K562 (cell line): ENCODE results near the gene GPD2.

Experiments used
- ATF6 ChIP-seq: sonication (generic); formaldehyde crosslinking; IDR thresholded peaks from 2 replicates; pipeline ENCODE4 v1.4.0; 2020; ENCODE audit warnings: mild to moderate bottlenecking, missing genetic modification reagents
- CREB1 ChIP-seq, 2 experiments: sonication (generic) in 1 of 2; formaldehyde crosslinking in 1 of 2; IDR thresholded peaks; 2 replicates each; pipeline versions ENCODE4 v1.6.1 to v1.8.0; 2012 to 2022; ENCODE audit warnings: inconsistent platforms in 1 of 2, mild to moderate bottlenecking in 1 of 2, missing genetic modification reagents in 1 of 2, moderate library complexity in 1 of 2
- ESRRB ChIP-seq: fragments of 250-450 bp; sonication (Bioruptor Pico); IDR thresholded peaks from 2 replicates; pipeline ENCODE4 v1.5.0; 2020; ENCODE audit warnings: mild to moderate bottlenecking, moderate library complexity, borderline replicate concordance
- GATAD2B ChIP-seq: fragments of 450-650 bp; IDR thresholded peaks from 2 replicates; pipeline ENCODE4 v1.6.1; 2017; ENCODE audit warnings: mild to moderate bottlenecking, borderline replicate concordance
- HNRNPK ChIP-seq: fragments of 200-400 bp; formaldehyde crosslinking; IDR thresholded peaks from one replicate; pipeline ENCODE4 v1.6.1; 2018; ENCODE audit warnings: mild to moderate bottlenecking, low read depth, low read length; ENCODE audit not compliant: poor library complexity, severe bottlenecking
- HNRNPLL ChIP-seq: fragments of 200-400 bp; formaldehyde crosslinking; IDR thresholded peaks from 2 replicates; pipeline ENCODE4 v1.6.1; 2017; ENCODE audit warnings: low read length, low read depth, mild to moderate bottlenecking; ENCODE audit not compliant: poor library complexity, severe bottlenecking
- NFIC ChIP-seq: fragments of 450-650 bp; IDR thresholded peaks from 2 replicates; pipeline ENCODE4 v1.6.1; 2017; ENCODE audit warnings: mild to moderate bottlenecking, inconsistent platforms
- RBBP5 ChIP-seq: fragments of 200-600 bp; sonication (generic); IDR thresholded peaks from 2 replicates; pipeline ENCODE4 v1.6.1; 2012; ENCODE audit warnings: borderline replicate concordance, mild to moderate bottlenecking, low read length, control low read depth, inconsistent platforms; ENCODE audit not compliant: insufficient read depth, poor library complexity, severe bottlenecking
- SETDB1 ChIP-seq: IDR thresholded peaks from one replicate; pipeline ENCODE4 v1.6.1; 2012; ENCODE audit warnings: low read length, control low read depth, inconsistent platforms
- SP2 ChIP-seq: IDR thresholded peaks from 2 replicates; pipeline ENCODE4 v1.6.1; 2011; ENCODE audit warnings: mild to moderate bottlenecking, low read depth, low read length, moderate library complexity; ENCODE audit not compliant: poor library complexity, severe bottlenecking; ENCODE audit errors: extremely low read depth
- ZBTB33 ChIP-seq: sonication (generic); formaldehyde crosslinking; IDR thresholded peaks from 2 replicates; pipeline ENCODE4 v1.8.1; 2023; ENCODE audit warnings: mild to moderate bottlenecking, missing genetic modification reagents
- ZNF23 ChIP-seq: fragments of 250-450 bp; sonication (Bioruptor Pico); IDR thresholded peaks from 2 replicates; pipeline ENCODE4 v1.4.0; 2020; ENCODE audit warnings: mild to moderate bottlenecking
- ZNF717 ChIP-seq: fragments of 250-450 bp; sonication (Bioruptor Pico); IDR thresholded peaks from 2 replicates; pipeline ENCODE4 v1.5.0; 2021

GRCh38 chr2:156541229-156541628, 105.0 kb downstream of the GPD2 start:
- TF ChIP-seq NFIC (no peak), ZNF717 (CRISPR knock-in tag) (no peak), HNRNPK (no peak), ESRRB (no peak), HNRNPLL (no peak), ATF6 (CRISPR knock-in tag) (no peak), CREB1 (IDR thresholded peaks at IDR 0.05) (no peak), CREB1 (CRISPR knock-in tag; IDR thresholded peaks at IDR 0.05) (no peak), SP2 (no peak), RBBP5 (no peak), ZBTB33 (CRISPR knock-in tag) (no peak), ZNF23 (CRISPR knock-in tag) (no peak), GATAD2B (no peak), SETDB1 (no peak)
